Activated CD8-positive, alpha-beta memory T cell treated with anti-CD3 and anti-CD28 coated beads, Interleukin-2, amount 10 ng/mL, durations not matched to agents 7 days and 5 days (primary cell): Measurements from ENCODE around the gene KDM6B. TPM values are rescaled to one million over a fixed set of nuclear protein-coding genes. Genes with fewer than 3 reads are reported as not detected.

Source experiments
- ATAC-seq: fragments of 150-1000 bp; cut with Tn5 transposase; one replicate; pipeline ENCODE4 v1.10.0; 2021; ENCODE audit warnings: moderate library complexity
- CTCF ChIA-PET: fragments of 350-600 bp; sonication (Branson Sonifier 250); formaldehyde crosslinking; loops from one replicate; lab custom pipeline; 2021; ENCODE audit warnings: antibody characterized with exemption; lab: Charles Lee
- DNase-seq: peaks from one replicate; pipeline ENCODE4 v3.0.0-alpha.2; 2020
- H3K27ac Mint-ChIP-seq: one replicate; pipeline ENCODE4 v1.8.0; 2021; ENCODE audit warnings: mild to moderate bottlenecking, mixed read lengths
- H3K27me3 Mint-ChIP-seq: one replicate; pipeline ENCODE4 v1.8.0; 2021; ENCODE audit warnings: mixed read lengths
- H3K36me3 Mint-ChIP-seq: one replicate; pipeline ENCODE4 v1.8.0; 2021; ENCODE audit warnings: mild to moderate bottlenecking, mixed read lengths
- H3K4me1 Mint-ChIP-seq: one replicate; pipeline ENCODE4 v1.8.0; 2021; ENCODE audit warnings: mixed read lengths
- H3K4me3 Mint-ChIP-seq: one replicate; pipeline ENCODE4 v1.8.0; 2021; ENCODE audit warnings: mild to moderate bottlenecking, moderate library complexity, mixed read lengths
- H3K9me3 Mint-ChIP-seq: one replicate; pipeline ENCODE4 v1.8.0; 2022; ENCODE audit warnings: low read depth, mixed read lengths
- total RNA-seq, 2 experiments: library from RNA; stranded (reverse); gene quantifications; one replicate each; pipeline ENCODE4 v1.2.3, GENCODE V29; 2021

KDM6B gene
- total RNA-seq, 2 experiments from 2014 or later: 15.5 to 31.9 TPM

GRCh38 chr17:7844292-7845154, 10.5 kb downstream of the KDM6B start:
- Mint-ChIP-seq H3K27me3 (no peaks in the 10 kb centered on the region), H3K4me1 (peaks cover 34% of the 10 kb centered on the region), H3K4me3 (peak overlapping the region; percentile 80), H3K9me3 (no peaks in the 10 kb centered on the region), H3K27ac (peak overlapping the region; percentile 99), H3K36me3 (no peaks in the 10 kb centered on the region)
- ATAC-seq (peak; percentile 73), DNase-seq (peak; percentile 93)
- CTCF ChIA-PET: interaction anchor here (0.6 to 6.7 kb wide), 15 partner anchors 11 to 408 kb away, joined by 3 to 85 read pairs (median 4); partner anchors contain the start of genes CNTROB, KDM6B, NAA38 and TP53

GRCh38 chr17:7845359-7846062, 11.5 kb downstream of the KDM6B start:
- peak overlapping the region; percentile 80 for H3K4me3 Mint-ChIP-seq
- CTCF ChIA-PET: interaction anchor here (0.6 to 6.7 kb wide), 13 partner anchors 11 to 409 kb away, joined by 3 to 85 read pairs (median 5); partner anchors contain the start of genes CNTROB, KDM6B, NAA38 and TP53
- H3K9me3 Mint-ChIP-seq: no peaks in the 10 kb centered on the region
- H3K4me1 Mint-ChIP-seq: peaks cover 35% of the 10 kb centered on the region
- H3K27me3 Mint-ChIP-seq: no peaks in the 10 kb centered on the region
- ATAC-seq: no peak
- DNase-seq: no peak
- H3K27ac Mint-ChIP-seq: peak overlapping the region; percentile 99
- H3K36me3 Mint-ChIP-seq: no peaks in the 10 kb centered on the region

GRCh38 chr17:7846063-7846735, 12.2 kb downstream of the KDM6B start:
- CTCF ChIA-PET: interaction anchor here (1.2 to 6.7 kb wide), 6 partner anchors 11 to 151 kb away, joined by 4 to 85 read pairs (median 8); partner anchors contain the start of genes KDM6B and NAA38
- no peak overlapping the region for H3K27ac Mint-ChIP-seq
- no peaks in the 10 kb centered on the region for H3K27me3 Mint-ChIP-seq
- DNase-seq (no peak), ATAC-seq (no peak)
- H3K4me1 Mint-ChIP-seq: peaks cover 35% of the 10 kb centered on the region
- no peaks in the 10 kb centered on the region for H3K9me3 Mint-ChIP-seq
- no peaks in the 10 kb centered on the region for H3K36me3 Mint-ChIP-seq
- H3K4me3 Mint-ChIP-seq: no peak overlapping the region

GRCh38 chr17:7846765-7847661, 13.0 kb downstream of the KDM6B start:
- Mint-ChIP-seq H3K27me3 (no peaks in the 10 kb centered on the region), H3K4me1 (peaks cover 39% of the 10 kb centered on the region), H3K4me3 (no peak overlapping the region), H3K36me3 (no peaks in the 10 kb centered on the region), H3K9me3 (no peaks in the 10 kb centered on the region), H3K27ac (no peak overlapping the region)
- no peak for ATAC-seq
- DNase-seq: no peak
- CTCF ChIA-PET: interaction anchor here (6.7 kb wide), 1 partner anchor 14 kb away, joined by 85 read pairs; the partner anchor contains the start of gene KDM6B

GRCh38 chr17:7848131-7848579, 14.1 kb downstream of the KDM6B start:
- no peaks in the 10 kb centered on the region for H3K36me3 Mint-ChIP-seq
- ATAC-seq: no peak

GRCh38 chr17:7848739-7849129, 14.7 kb downstream of the KDM6B start:
- no peak for DNase-seq
- Mint-ChIP-seq H3K27me3 (no peaks in the 10 kb centered on the region), H3K36me3 (peaks cover under 1% of the 10 kb centered on the region), H3K4me3 (no peak overlapping the region), H3K4me1 (peaks cover 47% of the 10 kb centered on the region), H3K9me3 (no peaks in the 10 kb centered on the region), H3K27ac (no peak overlapping the region)
- no peak for ATAC-seq
- CTCF ChIA-PET: interaction anchor here (0.6 to 6.7 kb wide), 4 partner anchors 14 to 105 kb away, joined by 3 to 85 read pairs (median 4); partner anchors contain the start of gene KDM6B

More at GRCh38 chr17:7848131-7848579, 14.1 kb downstream of the KDM6B start:
- H3K4me3 Mint-ChIP-seq: no peak overlapping the region
- DNase-seq: no peak
- no peaks in the 10 kb centered on the region for H3K27me3 Mint-ChIP-seq
- CTCF ChIA-PET: interaction anchor here (6.7 kb wide), 1 partner anchor 15 kb away, joined by 85 read pairs; the partner anchor contains the start of gene KDM6B
- H3K27ac Mint-ChIP-seq: no peak overlapping the region
- no peaks in the 10 kb centered on the region for H3K9me3 Mint-ChIP-seq
- peaks cover 47% of the 10 kb centered on the region for H3K4me1 Mint-ChIP-seq

GRCh38 chr17:7849130-7849750, 15.2 kb downstream of the KDM6B start:
- Mint-ChIP-seq H3K27me3 (no peaks in the 10 kb centered on the region), H3K36me3 (peaks cover 2% of the 10 kb centered on the region), H3K27ac (no peak overlapping the region), H3K4me1 (peaks cover 47% of the 10 kb centered on the region), H3K9me3 (no peaks in the 10 kb centered on the region), H3K4me3 (no peak overlapping the region)
- DNase-seq (no peak), ATAC-seq (no peak)
- CTCF ChIA-PET: interaction anchor here (0.6 to 2.9 kb wide), 4 partner anchors 14 to 140 kb away, joined by 3 to 14 read pairs (median 4); no protein-coding TSS in a partner anchor

- Mint-ChIP-seq H3K27me3 (no peaks in the 10 kb centered on the region), H3K9me3 (no peaks in the 10 kb centered on the region), H3K27ac (no peak overlapping the region), H3K4me3 (no peak overlapping the region), H3K4me1 (peaks cover 47% of the 10 kb centered on the region), H3K36me3 (peaks cover 2% of the 10 kb centered on the region)
- DNase-seq (no peak), ATAC-seq (no peak)
- CTCF ChIA-PET: interaction anchor here (1.0 to 2.9 kb wide), 7 partner anchors 12 to 140 kb away, joined by 3 to 30 read pairs (median 6); partner anchors contain the start of gene KDM6B
Observed at GRCh38 chr17:7849751-7850504, 15.9 kb downstream of the KDM6B start.

- Mint-ChIP-seq H3K4me1 (peaks cover 47% of the 10 kb centered on the region), H3K9me3 (no peaks in the 10 kb centered on the region), H3K27me3 (no peaks in the 10 kb centered on the region), H3K36me3 (peaks cover 2% of the 10 kb centered on the region), H3K27ac (peak overlapping the region; percentile 58), H3K4me3 (peak overlapping the region; percentile 89)
- no peak for ATAC-seq
- CTCF ChIA-PET: interaction anchor here (0.6 to 2.9 kb wide), 12 partner anchors 12 to 210 kb away, joined by 3 to 30 read pairs (median 4); partner anchors contain the start of genes KDM6B and TP53
- no peak for DNase-seq
Observed at GRCh38 chr17:7850701-7851437, 16.9 kb downstream of the KDM6B start.

- CTCF ChIA-PET: interaction anchor here (0.6 to 2.9 kb wide), 11 partner anchors 14 to 209 kb away, joined by 3 to 30 read pairs (median 5); partner anchors contain the start of genes KDM6B and TP53
- H3K9me3 Mint-ChIP-seq: no peaks in the 10 kb centered on the region
- H3K4me1 Mint-ChIP-seq: peaks cover 48% of the 10 kb centered on the region
- peaks cover 2% of the 10 kb centered on the region for H3K36me3 Mint-ChIP-seq
- ATAC-seq: peak; percentile 93
- H3K27me3 Mint-ChIP-seq: no peaks in the 10 kb centered on the region
- H3K27ac Mint-ChIP-seq: peak overlapping the region; percentile 66
- peak overlapping the region; percentile 89 for H3K4me3 Mint-ChIP-seq
- DNase-seq: peak; percentile 96
Observed at GRCh38 chr17:7851438-7852261, 17.6 kb downstream of the KDM6B start.
